Suprapubic skin (tissue), 4 donors: ENCODE results near the gene SPRR2F. TPM values are rescaled to one million over a fixed set of nuclear protein-coding genes. Genes with fewer than 3 reads are reported as not detected.

Experiments
- DNase-seq, 2 donors: peaks; one replicate each; pipeline ENCODE4 v3.0.0-alpha.2; 2019; ENCODE audit warnings: low spot score in 2 of 2
- H3K27ac ChIP-seq: fragments of 200-600 bp; sonication (generic); one replicate; pipeline ENCODE4 v1.5.1; 2019
- H3K27me3 ChIP-seq: fragments of 200-600 bp; sonication (generic); one replicate; pipeline ENCODE4 v1.5.1; 2019
- H3K36me3 ChIP-seq: fragments of 200-600 bp; sonication (generic); one replicate; pipeline ENCODE4 v1.5.1; 2019
- H3K4me1 ChIP-seq: fragments of 200-600 bp; sonication (generic); one replicate; pipeline ENCODE4 v1.5.1; 2019
- H3K4me3 ChIP-seq: fragments of 200-600 bp; sonication (generic); one replicate; pipeline ENCODE4 v1.5.1; 2019; ENCODE audit warnings: mild to moderate bottlenecking
- H3K9me3 ChIP-seq: fragments of 200-600 bp; sonication (generic); one replicate; pipeline ENCODE4 v1.5.1; 2019
- CTCF ChIP-seq, 2 donors: fragments of 200-600 bp in 1 of 2; fragments of 450-650 bp in 1 of 2; sonication (generic) in 1 of 2; IDR thresholded peaks; one replicate each; pipeline ENCODE4 v1.5.1; 2016 to 2019; ENCODE audit warnings: antibody characterized with exemption in 2 of 2, mild to moderate bottlenecking in 1 of 2, moderate library complexity in 1 of 2
- EP300 ChIP-seq: sonication (generic); formaldehyde crosslinking; IDR thresholded peaks from one replicate; pipeline ENCODE4 v1.6.1; 2017; ENCODE audit warnings: antibody characterized with exemption
- POLR2A ChIP-seq, 2 donors: fragments of 450-650 bp; IDR thresholded peaks; one replicate each; pipeline ENCODE4 v1.6.1; 2017; ENCODE audit warnings: antibody characterized with exemption in 2 of 2, mild to moderate bottlenecking in 2 of 2, moderate library complexity in 2 of 2
- POLR2AphosphoS5 ChIP-seq, 3 donors: sonication (generic); formaldehyde crosslinking; IDR thresholded peaks; one replicate each; pipeline ENCODE4 v1.6.1; 2017; ENCODE audit warnings: antibody characterized with exemption in 3 of 3
- WGBS: methylation state at CpG from one replicate; pipeline ENCODE4 v1.1.5; 2018; 5-methylcytosine and 5-hydroxymethylcytosine counted together
- total RNA-seq, 4 donors: library from RNA; depleted of rRNA; stranded (reverse); fragments of >200 nt; gene quantifications; one replicate each; pipeline ENCODE4 v1.1.0, GENCODE V29; 2016

SPRR2F gene
- total RNA-seq, 4 donors from 2014 or later, result 4.2 TPM; not detected in 3

GRCh38 chr1:153099461-153100045, 13.8 kb downstream of the SPRR2F start:
- H3K27ac ChIP-seq, result no peak overlapping the region
- DNase-seq, result no peak

GRCh38 chr1:153095764-153096163, 17.6 kb downstream of the SPRR2F start:
- H3K4me1 ChIP-seq, result no peaks in the 10 kb centered on the region
- no peak for DNase-seq
- H3K4me3 ChIP-seq, result no peak overlapping the region
- no peak overlapping the region for H3K27ac ChIP-seq
- H3K36me3 ChIP-seq, result no peaks in the 10 kb centered on the region
- H3K9me3 ChIP-seq, result no peaks in the 10 kb centered on the region
- TF ChIP-seq POLR2AphosphoS5 (IDR thresholded peaks at IDR 0.05), result no peak
- no peak for TF ChIP-seq CTCF (IDR thresholded peaks at IDR 0.05)
- no peak for TF ChIP-seq EP300
- TF ChIP-seq POLR2A (IDR thresholded peaks at IDR 0.05), result no peak
- no peaks in the 10 kb centered on the region for H3K27me3 ChIP-seq

More at GRCh38 chr1:153099461-153100045, 13.8 kb downstream of the SPRR2F start:
- Histone ChIP-seq H3K36me3 (no peaks in the 10 kb centered on the region), H3K4me3 (no peak overlapping the region), H3K9me3 (no peaks in the 10 kb centered on the region), H3K27me3 (no peaks in the 10 kb centered on the region), H3K4me1 (no peaks in the 10 kb centered on the region)
- 79% methylated on average over 9 of the region's 9 CpGs for WGBS
- TF ChIP-seq EP300 (no peak), POLR2AphosphoS5 (IDR thresholded peaks at IDR 0.05) (no peak), POLR2A (IDR thresholded peaks at IDR 0.05) (no peak), CTCF (IDR thresholded peaks at IDR 0.05) (no peak)

GRCh38 chr1:153094426-153094825, 18.9 kb downstream of the SPRR2F start, which contains the start of gene SPRR2E:
Gene SPRR2E (minus strand): TSS chr1:153094526. CDS start chr1:153093751, 775 bp downstream.
- Histone ChIP-seq H3K9me3 (no peaks in the 10 kb centered on the region), H3K36me3 (no peaks in the 10 kb centered on the region), H3K4me1 (no peaks in the 10 kb centered on the region), H3K4me3 (no peak within 1 kb of the TSS), H3K27ac (no peak within 1 kb of the TSS), H3K27me3 (no peaks in the 10 kb centered on the region)
- no peak for DNase-seq
- no peak for TF ChIP-seq CTCF (IDR thresholded peaks at IDR 0.05)
- no peak for TF ChIP-seq POLR2AphosphoS5 (IDR thresholded peaks at IDR 0.05)
- TF ChIP-seq POLR2A (IDR thresholded peaks at IDR 0.05), result no peak
- TF ChIP-seq EP300, result no peak

GRCh38 chr1:153087652-153088051, 25.7 kb downstream of the SPRR2F start:
- 48% methylated on average over 1 of the region's 1 CpG for WGBS
- no peak overlapping the region for H3K4me3 ChIP-seq
- H3K27me3 ChIP-seq, result no peaks in the 10 kb centered on the region
- no peaks in the 10 kb centered on the region for H3K4me1 ChIP-seq
- H3K9me3 ChIP-seq, result no peaks in the 10 kb centered on the region
- no peaks in the 10 kb centered on the region for H3K36me3 ChIP-seq
- no peak for TF ChIP-seq POLR2AphosphoS5 (IDR thresholded peaks at IDR 0.05)
- TF ChIP-seq EP300, result no peak
- TF ChIP-seq POLR2A (IDR thresholded peaks at IDR 0.05), result no peak
- no peak for TF ChIP-seq CTCF (IDR thresholded peaks at IDR 0.05)
- DNase-seq, result no peak
- no peak overlapping the region for H3K27ac ChIP-seq

- no peak overlapping the region for H3K27ac ChIP-seq
- H3K27me3 ChIP-seq, result no peaks in the 10 kb centered on the region
- TF ChIP-seq EP300 (no peak), POLR2AphosphoS5 (IDR thresholded peaks at IDR 0.05) (no peak), CTCF (IDR thresholded peaks at IDR 0.05) (no peak), POLR2A (IDR thresholded peaks at IDR 0.05) (no peak)
- H3K9me3 ChIP-seq, result peaks cover 8% of the 10 kb centered on the region
- 56% methylated on average over 3 of the region's 3 CpGs for WGBS
- H3K36me3 ChIP-seq, result no peaks in the 10 kb centered on the region
- no peak for DNase-seq
- H3K4me1 ChIP-seq, result no peaks in the 10 kb centered on the region
- no peak overlapping the region for H3K4me3 ChIP-seq
Observed at GRCh38 chr1:153081736-153082135, 31.6 kb downstream of the SPRR2F start.
